Kidney (tissue), 14 donors: ENCODE results near the gene AMH. TPM values are rescaled to one million over a fixed set of nuclear protein-coding genes. Genes with fewer than 3 reads are reported as not detected.
A peak's percentile ranks its signal among the peaks of the same experiment; 100 is the strongest.

Experiments used
- DNase-seq, 5 donors: peaks; one replicate each; pipeline ENCODE4 v3.0.0-alpha.2; 2013 to 2020
- FAIRE-seq: peaks from 2 replicates; lab custom pipeline; 2012; peaks lifted over from hg19 to GRCh38; lab: Jason Lieb, UNC
- H3K27ac ChIP-seq, 2 donors: one replicate each; pipeline ENCODE4 v1.7.0; 2013; ENCODE audit warnings: low read depth in 2 of 2, low read length in 2 of 2, inconsistent platforms in 1 of 2
- H3K27me3 ChIP-seq: one replicate; pipeline ENCODE4 v1.7.1; 2013; ENCODE audit warnings: low read length, inconsistent platforms; ENCODE audit not compliant: control insufficient read depth, insufficient read depth
- H3K36me3 ChIP-seq, 3 donors: one replicate each; pipeline versions ENCODE4 v1.7.0 to v1.7.1; 2013; ENCODE audit warnings: low read length in 3 of 3, control low read depth in 1 of 3, inconsistent platforms in 1 of 3; ENCODE audit not compliant: insufficient read depth in 3 of 3, control insufficient read depth in 2 of 3
- H3K4me1 ChIP-seq, 3 donors: one replicate each; pipeline versions ENCODE4 v1.7.0 to v1.7.1; 2013; ENCODE audit warnings: low read length in 3 of 3, inconsistent platforms in 1 of 3, low read depth in 1 of 3; ENCODE audit not compliant: control insufficient read depth in 2 of 3, insufficient read depth in 2 of 3
- H3K4me3 ChIP-seq, 3 donors: one replicate each; pipeline versions ENCODE4 v1.7.0 to v1.8.1; 2013; ENCODE audit warnings: low read length in 3 of 3, control low read depth in 1 of 3, inconsistent platforms in 1 of 3
- H3K9ac ChIP-seq, 3 donors: one replicate each; pipeline versions ENCODE4 v1.7.0 to v1.7.1; 2013; ENCODE audit warnings: low read length in 3 of 3, control low read depth in 1 of 3, inconsistent platforms in 1 of 3
- H3K9me3 ChIP-seq, 3 donors: one replicate each; pipeline versions ENCODE4 v1.7.0 to v1.7.1; 2013; ENCODE audit warnings: low read length in 3 of 3, control low read depth in 1 of 3, inconsistent platforms in 1 of 3; ENCODE audit not compliant: control insufficient read depth in 2 of 3, insufficient read depth in 1 of 3
- CTCF ChIP-seq: IDR thresholded peaks from 3 replicates; pipeline ENCODE4 v1.5.1; 2012; ENCODE audit warnings: mild to moderate bottlenecking, moderate library complexity, borderline replicate concordance; ENCODE audit not compliant: insufficient read depth; ENCODE audit errors: extremely low read depth
- intact Hi-C: fragments of 100-400 bp; cut with DNase I; formaldehyde crosslinking; loops from one replicate; pipeline ENCODE4 v1.11.1; 2022
- polyA plus RNA-seq: library from polyadenylated mRNA; stranded (reverse); fragments of 350-450 nt; fragmentation: Illumina TruSeq; extraction: RNeasy Lipid Tissue Mini Kit (QIAGEN cat#74804); gene quantifications from one replicate; pipeline ENCODE4 v1.2.3, GENCODE V29; 2014; ENCODE audit warnings: low read depth, low replicate concordance; ENCODE audit not compliant: insufficient read depth
- total RNA-seq: library from RNA; stranded (reverse); fragmentation: NEBNext Ultra II Directional; extraction: Animal tissue kit (Norgen Biotek cat#: 25700); gene quantifications from one replicate; pipeline ENCODE4 v1.2.1, GENCODE V29; 2021
- donor health status: control.
- donor health status: control.
- donor health status: control.
- donor health status: control.
- donor health status: control.
- donor health status: DM: yes; HTN: yes; CAD: no.
- donor health status: Normal renal cell carcinoma (clear cell type).

Gene AMH
- total and polyA plus RNA-seq, 2 donors from 2014 or later = 0.60 to 1.0 TPM

GRCh38 chr19:2288818-2289713 lies 39.9 kb downstream of the AMH start:
- peaks cover 0 to 15% (median 0%) of the 10 kb centered on the region in 3 donors for H3K4me1 ChIP-seq
- H3K9me3 ChIP-seq = no peaks in the 10 kb centered on the region
- FAIRE-seq = no peak
- intact Hi-C loops = no loop called here
- no peak overlapping the region for H3K4me3 ChIP-seq
- no peak for DNase-seq
- no peak overlapping the region for H3K27ac ChIP-seq
- peaks cover 18% of the 10 kb centered on the region for H3K27me3 ChIP-seq
- no peaks in the 10 kb centered on the region for H3K36me3 ChIP-seq
- no peak for TF ChIP-seq CTCF
- H3K9ac ChIP-seq = no peak overlapping the region

GRCh38 chr19:2289714-2290435 lies 40.8 kb downstream of the AMH start:
- Histone ChIP-seq H3K27ac (no peak overlapping the region), H3K27me3 (peaks cover 19% of the 10 kb centered on the region), H3K9ac (no peak overlapping the region), H3K4me3 (no peak overlapping the region), H3K4me1 (peaks cover 0 to 15% (median 0%) of the 10 kb centered on the region in 3 donors), H3K9me3 (no peaks in the 10 kb centered on the region), H3K36me3 (no peaks in the 10 kb centered on the region)
- FAIRE-seq = no peak
- DNase-seq = peak in 1 of 5 donors; percentile 84
- intact Hi-C loops = no loop called here
- no peak for TF ChIP-seq CTCF

GRCh38 chr19:2290441-2291184 lies 41.5 kb downstream of the AMH start:
- Histone ChIP-seq H3K9ac (no peak overlapping the region), H3K27ac (no peak overlapping the region), H3K27me3 (peaks cover 22% of the 10 kb centered on the region), H3K9me3 (no peaks in the 10 kb centered on the region), H3K4me1 (peaks cover 0 to 15% (median 0%) of the 10 kb centered on the region in 3 donors), H3K36me3 (no peaks in the 10 kb centered on the region), H3K4me3 (no peak overlapping the region)
- TF ChIP-seq CTCF = no peak
- intact Hi-C loops = no loop called here
- DNase-seq (no peak), FAIRE-seq (no peak)
